K562 (cell line): ENCODE data around the gene HS6ST1. TPM values are rescaled to one million over a fixed set of nuclear protein-coding genes. Genes with fewer than 3 reads are reported as not detected.

Experiments used
- BCOR ChIP-seq: fragments of 450-650 bp; IDR thresholded peaks from 2 replicates; pipeline ENCODE4 v1.6.1; 2016
- BRD9 ChIP-seq: fragments of 450-650 bp; IDR thresholded peaks from 2 replicates; pipeline ENCODE4 v1.6.1; 2018; ENCODE audit warnings: low read depth; ENCODE audit not compliant: partially characterized antibody
- BRF1 ChIP-seq: IDR thresholded peaks from 3 replicates; pipeline ENCODE4 v1.6.1; 2011; ENCODE audit warnings: borderline replicate concordance, mild to moderate bottlenecking; ENCODE audit not compliant: insufficient read length; ENCODE audit errors: extremely low read depth
- KLF13 ChIP-seq: fragments of 450-650 bp; IDR thresholded peaks from 2 replicates; pipeline ENCODE4 v1.6.1; 2016; ENCODE audit warnings: missing genetic modification characterization, low read depth, mild to moderate bottlenecking, missing compliant biosample characterization, moderate library complexity, borderline replicate concordance
- PHF8 ChIP-seq: fragments of 200-600 bp; sonication (generic); IDR thresholded peaks from 2 replicates; pipeline ENCODE4 v1.6.1; 2012; ENCODE audit warnings: mixed run types, mild to moderate bottlenecking, inconsistent platforms, low read length, moderate library complexity, borderline replicate concordance
- RBM39 ChIP-seq: fragments of 200-400 bp; formaldehyde crosslinking; optimal IDR thresholded peaks from 2 replicates; pipeline ENCODE3; 2018; ENCODE audit warnings: low read depth, low read length
- SIX5 ChIP-seq, 2 experiments: IDR thresholded peaks; 2 replicates each; pipeline ENCODE4 v1.6.1; 2011; ENCODE audit warnings: low read length in 2 of 2, borderline replicate concordance in 1 of 2, low read depth in 1 of 2, mild to moderate bottlenecking in 1 of 2, moderate library complexity in 1 of 2; ENCODE audit not compliant: insufficient read depth in 1 of 2
- SRSF3 ChIP-seq: fragments of 200-400 bp; formaldehyde crosslinking; IDR thresholded peaks from 2 replicates; pipeline ENCODE4 v1.6.1; 2016; ENCODE audit warnings: mild to moderate bottlenecking, low read length, moderate library complexity; ENCODE audit not compliant: insufficient read depth
- ZNF76 ChIP-seq: fragments of 250-450 bp; sonication (Bioruptor Pico); IDR thresholded peaks from 2 replicates; pipeline ENCODE4 v1.4.0; 2020; ENCODE audit warnings: mild to moderate bottlenecking, moderate library complexity, borderline replicate concordance
- polyA plus RNA-seq, 8 experiments: library from polyadenylated mRNA; depleted of rRNA in 4 of 8; stranded (reverse) in 5 of 8; unstranded in 3 of 8; fragments of >200 nt; fragmentation: Nextera tagmentation in 2 of 8; fragmentation: Illumina TruSeq in 1 of 8; extraction: Ambion mirVana in 2 of 8; extraction: Trizol in 1 of 8; gene quantifications; 2 replicates each; pipeline versions ENCODE4 v1.2.1 to v1.2.3, GENCODE V29; 2011 to 2014; ENCODE audit warnings: inconsistent platforms in 1 of 8, missing spikeins in 1 of 8
- total RNA-seq, 7 experiments: library from RNA; depleted of rRNA in 6 of 7; stranded (reverse); fragments of >200 nt in 6 of 7; fragmentation: Illumina TruSeq in 2 of 7; extraction: Trizol in 2 of 7; gene quantifications; 2 replicates each; pipeline versions ENCODE4 v1.2.1 to v1.2.3, GENCODE V29; 2011 to 2021; ENCODE audit warnings: low replicate concordance in 1 of 7
- TF ChIP-seq, protein P1 (sequence below): fragments of 450-650 bp; IDR thresholded peaks from 2 replicates; pipeline ENCODE4 v1.6.1; 2016
- TF ChIP-seq, protein P2 (sequence below): fragments of 250-450 bp; sonication (Bioruptor Pico); IDR thresholded peaks from 2 replicates; pipeline ENCODE4 v1.4.0; 2020; ENCODE audit warnings: mild to moderate bottlenecking
- TF ChIP-seq, protein P3 (sequence below): fragments of 450-650 bp; IDR thresholded peaks from 2 replicates; pipeline ENCODE4 v1.6.1; 2017; ENCODE audit warnings: antibody characterized with exemption, mild to moderate bottlenecking
- TF ChIP-seq, protein P4 (sequence below): fragments of 450-650 bp; IDR thresholded peaks from 2 replicates; pipeline ENCODE4 v1.6.1; 2018; ENCODE audit not compliant: partially characterized antibody
- TF ChIP-seq, protein P5 (sequence below): sonication (generic); formaldehyde crosslinking; IDR thresholded peaks from 2 replicates; pipeline ENCODE4 v1.8.0; 2022; ENCODE audit warnings: mild to moderate bottlenecking, missing genetic modification reagents

HS6ST1 gene
- total and polyA plus RNA-seq, 9 of the 15 experiments (the other 6 are each of a cell fraction or from before 2014, with no cell fraction given), result 0.06 to 7.4 (median 3.8) TPM

DNA sequence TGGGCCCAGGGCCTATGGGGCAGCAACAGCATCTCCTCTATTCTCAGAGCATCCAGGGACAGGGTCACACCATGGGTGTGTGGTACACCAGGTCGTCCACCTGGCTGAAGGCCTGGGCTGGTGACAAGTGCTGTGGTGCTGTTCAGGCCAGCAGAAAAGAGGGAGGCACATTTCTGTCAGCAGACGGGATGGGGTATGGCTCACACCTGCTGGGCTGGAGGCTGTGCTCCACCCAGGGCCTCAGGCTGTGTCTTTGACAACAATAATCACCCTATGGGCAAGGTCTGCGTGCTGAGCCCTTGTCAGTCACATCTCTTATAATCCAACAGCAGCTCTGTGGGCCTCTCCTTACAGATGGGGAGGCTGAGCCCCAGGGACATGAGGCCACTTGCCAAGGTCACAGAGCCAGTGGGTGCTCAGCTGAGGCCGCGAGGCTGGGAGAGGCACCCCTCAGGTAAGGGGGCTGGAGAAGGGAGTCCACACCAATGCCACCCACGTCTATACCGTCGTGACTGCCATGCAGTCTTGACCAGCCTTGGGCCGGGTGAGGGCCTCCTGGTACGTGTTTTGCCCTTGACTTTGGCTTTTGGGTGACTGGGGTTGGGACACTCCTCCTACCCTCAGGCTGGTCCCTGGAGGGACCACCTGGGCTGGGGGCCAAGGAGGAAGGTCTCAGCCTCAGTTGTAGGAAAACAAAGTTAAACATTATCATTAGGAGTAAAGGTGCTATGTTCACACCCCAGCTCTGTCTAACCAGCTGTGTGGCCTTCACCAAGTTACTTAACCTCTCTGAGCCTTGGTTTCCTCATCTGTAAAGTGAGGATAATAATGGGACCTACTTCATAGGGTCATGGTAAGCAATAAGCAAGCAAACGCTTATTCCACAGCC is 5.6 kb upstream of the HS6ST1 start (continued):
- TF ChIP-seq, protein P1, sequence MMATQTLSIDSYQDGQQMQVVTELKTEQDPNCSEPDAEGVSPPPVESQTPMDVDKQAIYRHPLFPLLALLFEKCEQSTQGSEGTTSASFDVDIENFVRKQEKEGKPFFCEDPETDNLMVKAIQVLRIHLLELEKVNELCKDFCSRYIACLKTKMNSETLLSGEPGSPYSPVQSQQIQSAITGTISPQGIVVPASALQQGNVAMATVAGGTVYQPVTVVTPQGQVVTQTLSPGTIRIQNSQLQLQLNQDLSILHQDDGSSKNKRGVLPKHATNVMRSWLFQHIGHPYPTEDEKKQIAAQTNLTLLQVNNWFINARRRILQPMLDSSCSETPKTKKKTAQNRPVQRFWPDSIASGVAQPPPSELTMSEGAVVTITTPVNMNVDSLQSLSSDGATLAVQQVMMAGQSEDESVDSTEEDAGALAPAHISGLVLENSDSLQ, result no peak
- TF ChIP-seq ZNF76, result no peak
- TF ChIP-seq PHF8, result no peak
- TF ChIP-seq BRF1, result no peak
- TF ChIP-seq RBM39, result no peak
- TF ChIP-seq BCOR, result peak; percentile 66; the same call in 1 of the 2 replicates
- TF ChIP-seq BRD9, result no peak
- TF ChIP-seq, protein P2, sequence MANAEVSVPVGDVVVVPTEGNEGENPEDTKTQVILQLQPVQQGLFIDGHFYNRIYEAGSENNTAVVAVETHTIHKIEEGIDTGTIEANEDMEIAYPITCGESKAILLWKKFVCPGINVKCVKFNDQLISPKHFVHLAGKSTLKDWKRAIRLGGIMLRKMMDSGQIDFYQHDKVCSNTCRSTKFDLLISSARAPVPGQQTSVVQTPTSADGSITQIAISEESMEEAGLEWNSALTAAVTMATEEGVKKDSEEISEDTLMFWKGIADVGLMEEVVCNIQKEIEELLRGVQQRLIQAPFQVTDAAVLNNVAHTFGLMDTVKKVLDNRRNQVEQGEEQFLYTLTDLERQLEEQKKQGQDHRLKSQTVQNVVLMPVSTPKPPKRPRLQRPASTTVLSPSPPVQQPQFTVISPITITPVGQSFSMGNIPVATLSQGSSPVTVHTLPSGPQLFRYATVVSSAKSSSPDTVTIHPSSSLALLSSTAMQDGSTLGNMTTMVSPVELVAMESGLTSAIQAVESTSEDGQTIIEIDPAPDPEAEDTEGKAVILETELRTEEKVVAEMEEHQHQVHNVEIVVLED (CRISPR knock-in tag), result no peak
- no peak for TF ChIP-seq SIX5 (IDR thresholded peaks at IDR 0.05; ENCODE audit: borderline replicate concordance in 1 of 2, insufficient read depth in 1 of 2, low read depth in 1 of 2, low read length in 2 of 2)
- TF ChIP-seq, protein P3, sequence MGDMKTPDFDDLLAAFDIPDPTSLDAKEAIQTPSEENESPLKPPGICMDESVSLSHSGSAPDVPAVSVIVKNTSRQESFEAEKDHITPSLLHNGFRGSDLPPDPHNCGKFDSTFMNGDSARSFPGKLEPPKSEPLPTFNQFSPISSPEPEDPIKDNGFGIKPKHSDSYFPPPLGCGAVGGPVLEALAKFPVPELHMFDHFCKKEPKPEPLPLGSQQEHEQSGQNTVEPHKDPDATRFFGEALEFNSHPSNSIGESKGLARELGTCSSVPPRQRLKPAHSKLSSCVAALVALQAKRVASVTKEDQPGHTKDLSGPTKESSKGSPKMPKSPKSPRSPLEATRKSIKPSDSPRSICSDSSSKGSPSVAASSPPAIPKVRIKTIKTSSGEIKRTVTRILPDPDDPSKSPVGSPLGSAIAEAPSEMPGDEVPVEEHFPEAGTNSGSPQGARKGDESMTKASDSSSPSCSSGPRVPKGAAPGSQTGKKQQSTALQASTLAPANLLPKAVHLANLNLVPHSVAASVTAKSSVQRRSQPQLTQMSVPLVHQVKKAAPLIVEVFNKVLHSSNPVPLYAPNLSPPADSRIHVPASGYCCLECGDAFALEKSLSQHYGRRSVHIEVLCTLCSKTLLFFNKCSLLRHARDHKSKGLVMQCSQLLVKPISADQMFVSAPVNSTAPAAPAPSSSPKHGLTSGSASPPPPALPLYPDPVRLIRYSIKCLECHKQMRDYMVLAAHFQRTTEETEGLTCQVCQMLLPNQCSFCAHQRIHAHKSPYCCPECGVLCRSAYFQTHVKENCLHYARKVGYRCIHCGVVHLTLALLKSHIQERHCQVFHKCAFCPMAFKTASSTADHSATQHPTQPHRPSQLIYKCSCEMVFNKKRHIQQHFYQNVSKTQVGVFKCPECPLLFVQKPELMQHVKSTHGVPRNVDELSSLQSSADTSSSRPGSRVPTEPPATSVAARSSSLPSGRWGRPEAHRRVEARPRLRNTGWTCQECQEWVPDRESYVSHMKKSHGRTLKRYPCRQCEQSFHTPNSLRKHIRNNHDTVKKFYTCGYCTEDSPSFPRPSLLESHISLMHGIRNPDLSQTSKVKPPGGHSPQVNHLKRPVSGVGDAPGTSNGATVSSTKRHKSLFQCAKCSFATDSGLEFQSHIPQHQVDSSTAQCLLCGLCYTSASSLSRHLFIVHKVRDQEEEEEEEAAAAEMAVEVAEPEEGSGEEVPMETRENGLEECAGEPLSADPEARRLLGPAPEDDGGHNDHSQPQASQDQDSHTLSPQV, result no peak
- TF ChIP-seq SRSF3, result no peak
- no peak for TF ChIP-seq KLF13 (tag)
- TF ChIP-seq, protein P4, sequence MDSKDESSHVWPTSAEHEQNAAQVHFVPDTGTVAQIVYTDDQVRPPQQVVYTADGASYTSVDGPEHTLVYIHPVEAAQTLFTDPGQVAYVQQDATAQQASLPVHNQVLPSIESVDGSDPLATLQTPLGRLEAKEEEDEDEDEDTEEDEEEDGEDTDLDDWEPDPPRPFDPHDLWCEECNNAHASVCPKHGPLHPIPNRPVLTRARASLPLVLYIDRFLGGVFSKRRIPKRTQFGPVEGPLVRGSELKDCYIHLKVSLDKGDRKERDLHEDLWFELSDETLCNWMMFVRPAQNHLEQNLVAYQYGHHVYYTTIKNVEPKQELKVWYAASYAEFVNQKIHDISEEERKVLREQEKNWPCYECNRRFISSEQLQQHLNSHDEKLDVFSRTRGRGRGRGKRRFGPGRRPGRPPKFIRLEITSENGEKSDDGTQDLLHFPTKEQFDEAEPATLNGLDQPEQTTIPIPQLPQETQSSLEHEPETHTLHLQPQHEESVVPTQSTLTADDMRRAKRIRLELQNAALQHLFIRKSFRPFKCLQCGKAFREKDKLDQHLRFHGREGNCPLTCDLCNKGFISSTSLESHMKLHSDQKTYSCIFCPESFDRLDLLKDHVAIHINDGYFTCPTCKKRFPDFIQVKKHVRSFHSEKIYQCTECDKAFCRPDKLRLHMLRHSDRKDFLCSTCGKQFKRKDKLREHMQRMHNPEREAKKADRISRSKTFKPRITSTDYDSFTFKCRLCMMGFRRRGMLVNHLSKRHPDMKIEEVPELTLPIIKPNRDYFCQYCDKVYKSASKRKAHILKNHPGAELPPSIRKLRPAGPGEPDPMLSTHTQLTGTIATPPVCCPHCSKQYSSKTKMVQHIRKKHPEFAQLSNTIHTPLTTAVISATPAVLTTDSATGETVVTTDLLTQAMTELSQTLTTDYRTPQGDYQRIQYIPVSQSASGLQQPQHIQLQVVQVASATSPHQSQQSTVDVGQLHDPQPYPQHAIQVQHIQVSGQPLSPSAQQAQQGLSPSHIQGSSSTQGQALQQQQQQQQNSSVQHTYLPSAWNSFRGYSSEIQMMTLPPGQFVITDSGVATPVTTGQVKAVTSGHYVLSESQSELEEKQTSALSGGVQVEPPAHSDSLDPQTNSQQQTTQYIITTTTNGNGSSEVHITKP, result no peak
- TF ChIP-seq, protein P5, sequence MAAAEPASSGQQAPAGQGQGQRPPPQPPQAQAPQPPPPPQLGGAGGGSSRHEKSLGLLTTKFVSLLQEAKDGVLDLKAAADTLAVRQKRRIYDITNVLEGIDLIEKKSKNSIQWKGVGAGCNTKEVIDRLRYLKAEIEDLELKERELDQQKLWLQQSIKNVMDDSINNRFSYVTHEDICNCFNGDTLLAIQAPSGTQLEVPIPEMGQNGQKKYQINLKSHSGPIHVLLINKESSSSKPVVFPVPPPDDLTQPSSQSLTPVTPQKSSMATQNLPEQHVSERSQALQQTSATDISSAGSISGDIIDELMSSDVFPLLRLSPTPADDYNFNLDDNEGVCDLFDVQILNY (CRISPR knock-in tag), result no peak
